ENCODE results near the gene EHMT1.

Gene EHMT1

DNA sequence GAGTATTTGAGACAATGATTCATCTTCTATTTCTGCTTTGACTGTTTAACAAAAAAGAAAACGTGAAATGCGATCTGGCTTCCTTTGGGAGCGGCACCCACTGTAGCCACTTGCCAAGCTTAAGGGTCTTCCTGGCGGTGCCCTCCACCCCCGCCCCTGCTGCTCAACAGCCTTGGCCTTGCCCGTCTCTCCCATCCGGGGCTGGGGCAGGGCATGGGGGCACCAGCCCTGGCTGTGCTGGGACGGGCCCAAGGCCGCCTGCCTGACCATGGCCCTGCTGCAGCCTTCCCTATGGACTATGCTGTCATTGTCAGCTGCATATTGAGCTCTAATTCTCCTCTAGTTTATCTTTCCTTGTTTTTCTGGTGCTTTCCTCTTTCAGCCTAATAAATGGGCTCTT lies 143.0 kb downstream of the EHMT1 start:
- no peak overlapping the region for H3K9ac ChIP-seq (ENCODE audit: insufficient read length)
- DNase-seq (ENCODE audit: low read depth, low spot score), result no peak
- TF ChIP-seq EZH2 (IDR thresholded peaks at IDR 0.05) (no peak), POLR2AphosphoS5 (IDR thresholded peaks at IDR 0.05; ENCODE audit: borderline replicate concordance, low read depth, low read length) (no peak), FOXP2 (optimal IDR thresholded peaks at IDR 0.05; ENCODE audit: control extremely low read depth, extremely low read length, insufficient read depth) (no peak)
- no peak overlapping the region for H3K4me3 ChIP-seq
- H3K36me3 ChIP-seq (ENCODE audit: insufficient read depth, low read length), result peaks cover 47% of the 10 kb centered on the region
- no peaks in the 10 kb centered on the region for H3K9me3 ChIP-seq (ENCODE audit: low read depth, low read length)
- no peak overlapping the region for H3K27ac ChIP-seq

DNA sequence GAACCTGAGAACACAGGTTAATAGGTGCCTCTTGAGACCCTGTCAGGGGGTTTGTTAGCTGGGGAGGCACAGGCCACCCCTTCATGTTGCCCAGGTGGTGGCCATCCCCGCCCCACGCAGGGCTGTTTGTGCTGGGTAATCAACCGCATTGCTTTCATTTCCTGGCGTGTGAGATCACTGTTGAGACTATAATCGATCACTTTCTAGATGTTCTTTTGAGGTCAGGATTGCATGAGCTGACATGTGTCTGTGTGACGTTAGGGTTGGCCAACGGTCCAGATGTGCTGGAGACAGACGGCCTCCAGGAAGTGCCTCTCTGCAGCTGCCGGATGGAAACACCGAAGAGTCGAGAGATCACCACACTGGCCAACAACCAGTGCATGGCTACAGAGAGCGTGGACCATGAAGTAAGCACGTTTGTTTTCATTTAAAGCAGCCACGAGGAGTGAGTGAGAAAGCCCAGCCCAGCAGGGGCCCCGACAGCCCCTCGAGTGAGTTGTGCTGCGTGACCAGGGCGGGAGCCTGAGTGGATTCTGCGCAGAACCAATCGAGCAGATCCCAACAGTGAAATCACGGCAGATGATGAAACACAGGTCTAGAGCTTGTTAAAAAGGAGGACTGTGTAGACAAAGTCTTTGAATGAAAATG lies 143.7 kb downstream of the EHMT1 start:
- H3K4me3 ChIP-seq, result no peak overlapping the region
- H3K27ac ChIP-seq, result no peak overlapping the region
- no peak for DNase-seq (ENCODE audit: low read depth, low spot score)
- H3K9ac ChIP-seq (ENCODE audit: insufficient read length), result no peak overlapping the region
- TF ChIP-seq POLR2AphosphoS5 (IDR thresholded peaks at IDR 0.05; ENCODE audit: borderline replicate concordance, low read depth, low read length) (no peak), EZH2 (IDR thresholded peaks at IDR 0.05) (no peak), FOXP2 (optimal IDR thresholded peaks at IDR 0.05; ENCODE audit: control extremely low read depth, extremely low read length, insufficient read depth) (no peak)
- no peaks in the 10 kb centered on the region for H3K9me3 ChIP-seq (ENCODE audit: low read depth, low read length)
- peaks cover 50% of the 10 kb centered on the region for H3K36me3 ChIP-seq (ENCODE audit: insufficient read depth, low read length)

DNA sequence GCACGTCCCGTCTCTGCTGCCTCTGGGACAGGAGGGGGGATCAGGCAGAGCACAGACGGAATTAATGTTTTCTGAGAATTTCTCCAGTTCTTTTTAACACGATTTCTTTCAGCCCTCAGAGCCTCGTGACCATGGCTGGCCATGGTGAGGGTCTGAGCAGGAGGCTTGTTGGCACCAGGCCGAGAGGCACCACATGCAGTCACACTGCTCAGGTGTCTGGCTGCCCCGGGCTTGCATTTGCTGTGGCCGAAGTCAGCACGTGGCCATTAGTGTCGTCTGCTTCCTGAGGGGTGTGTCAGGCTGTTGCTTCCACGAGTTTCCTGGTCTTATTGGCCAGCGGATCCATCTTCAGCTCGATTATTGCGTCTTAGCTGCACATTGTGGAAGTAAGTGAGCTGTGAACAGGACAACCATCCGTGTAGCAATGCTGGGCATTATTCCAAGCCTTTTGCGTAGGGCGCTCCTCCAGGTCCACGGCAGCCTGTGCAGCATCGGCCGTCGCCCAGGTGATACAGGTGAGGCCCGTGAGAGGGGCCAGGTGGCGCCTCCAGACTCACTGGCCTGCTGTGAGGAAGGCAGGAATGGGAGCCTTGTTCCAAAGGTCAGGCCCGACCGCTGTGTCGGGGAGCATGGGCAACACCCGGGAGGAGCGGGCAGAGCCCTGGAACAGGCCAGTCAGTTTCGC lies 144.6 kb downstream of the EHMT1 start:
- no peak overlapping the region for H3K4me3 ChIP-seq
- no peak for TF ChIP-seq FOXP2 (optimal IDR thresholded peaks at IDR 0.05; ENCODE audit: control extremely low read depth, extremely low read length, insufficient read depth)
- TF ChIP-seq EZH2 (IDR thresholded peaks at IDR 0.05), result no peak
- no peak for TF ChIP-seq POLR2AphosphoS5 (IDR thresholded peaks at IDR 0.05; ENCODE audit: borderline replicate concordance, low read depth, low read length)

DNA sequence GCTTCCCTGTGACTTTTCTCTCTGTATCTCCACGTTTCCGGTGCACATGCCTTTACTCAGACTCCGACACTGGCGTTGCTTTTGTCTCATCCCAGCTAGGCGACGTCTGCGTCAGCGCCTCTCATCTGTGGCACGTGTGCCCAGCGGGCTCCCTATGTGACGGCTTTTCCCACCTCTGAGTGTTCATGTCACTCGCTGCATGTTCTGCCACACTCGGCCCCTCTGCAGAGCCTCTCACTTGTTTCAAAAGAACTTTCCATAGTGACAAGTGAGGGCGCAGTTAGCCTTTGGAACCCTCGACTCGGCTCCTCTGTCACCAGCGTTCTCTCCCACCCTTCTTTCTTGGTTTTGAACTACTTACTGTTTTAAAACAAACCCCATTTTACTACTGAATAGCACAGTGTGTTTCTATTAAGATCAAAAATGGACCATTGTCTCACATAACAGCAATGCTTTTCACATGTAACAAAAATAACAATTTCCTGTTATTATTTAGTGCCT lies 145.4 kb downstream of the EHMT1 start:
- H3K27ac ChIP-seq, result peak overlapping the region; percentile 2; the same call in 1 of the 2 replicates
- H3K9ac ChIP-seq (ENCODE audit: insufficient read length), result no peak overlapping the region
- H3K9me3 ChIP-seq (ENCODE audit: low read depth, low read length), result no peaks in the 10 kb centered on the region
- DNase-seq (ENCODE audit: low read depth, low spot score), result no peak
- TF ChIP-seq POLR2AphosphoS5 (IDR thresholded peaks at IDR 0.05; ENCODE audit: borderline replicate concordance, low read depth, low read length) (no peak), EZH2 (IDR thresholded peaks at IDR 0.05) (no peak), FOXP2 (optimal IDR thresholded peaks at IDR 0.05; ENCODE audit: control extremely low read depth, extremely low read length, insufficient read depth) (no peak)
- H3K4me3 ChIP-seq, result no peak overlapping the region
- H3K36me3 ChIP-seq (ENCODE audit: insufficient read depth, low read length), result peaks cover 43% of the 10 kb centered on the region

More for the DNA sequence above, 144.6 kb downstream of the EHMT1 start:
- Histone ChIP-seq H3K9ac (ENCODE audit: insufficient read length) (no peak overlapping the region), H3K9me3 (ENCODE audit: low read depth, low read length) (no peaks in the 10 kb centered on the region), H3K27ac (no peak overlapping the region), H3K36me3 (ENCODE audit: insufficient read depth, low read length) (peaks cover 47% of the 10 kb centered on the region)
- no peak for DNase-seq (ENCODE audit: low read depth, low spot score)

DNA sequence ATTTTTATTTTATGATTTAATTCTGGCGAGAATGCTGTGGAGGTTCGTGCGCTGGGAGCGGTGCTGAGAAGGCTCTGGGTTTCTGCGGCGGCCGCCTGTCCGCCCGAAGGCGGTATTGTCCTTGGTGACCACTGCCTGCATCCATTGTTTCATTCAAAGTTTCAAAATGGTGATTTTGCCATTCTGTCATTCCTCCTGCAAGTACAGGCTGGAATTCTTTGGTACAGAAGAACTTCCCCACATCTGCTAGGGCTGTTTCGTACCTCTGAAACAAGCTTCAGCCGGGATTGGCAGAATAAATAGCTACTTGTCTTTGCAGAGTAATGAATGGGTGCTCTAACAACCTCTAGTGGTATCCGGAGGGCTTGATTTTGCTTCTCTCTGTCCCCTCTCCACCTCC lies 146.2 kb downstream of the EHMT1 start:
- TF ChIP-seq EZH2 (IDR thresholded peaks at IDR 0.05) (no peak), POLR2AphosphoS5 (IDR thresholded peaks at IDR 0.05; ENCODE audit: borderline replicate concordance, low read depth, low read length) (no peak), FOXP2 (optimal IDR thresholded peaks at IDR 0.05; ENCODE audit: control extremely low read depth, extremely low read length, insufficient read depth) (no peak)
- Histone ChIP-seq H3K9me3 (ENCODE audit: low read depth, low read length) (no peaks in the 10 kb centered on the region), H3K36me3 (ENCODE audit: insufficient read depth, low read length) (peaks cover 48% of the 10 kb centered on the region; the same call in 1 of the 2 replicates), H3K4me3 (no peak overlapping the region), H3K27ac (peak overlapping the region; percentile 2; the same call in 1 of the 2 replicates), H3K9ac (ENCODE audit: insufficient read length) (no peak overlapping the region)
- no peak for DNase-seq (ENCODE audit: low read depth, low spot score)

DNA sequence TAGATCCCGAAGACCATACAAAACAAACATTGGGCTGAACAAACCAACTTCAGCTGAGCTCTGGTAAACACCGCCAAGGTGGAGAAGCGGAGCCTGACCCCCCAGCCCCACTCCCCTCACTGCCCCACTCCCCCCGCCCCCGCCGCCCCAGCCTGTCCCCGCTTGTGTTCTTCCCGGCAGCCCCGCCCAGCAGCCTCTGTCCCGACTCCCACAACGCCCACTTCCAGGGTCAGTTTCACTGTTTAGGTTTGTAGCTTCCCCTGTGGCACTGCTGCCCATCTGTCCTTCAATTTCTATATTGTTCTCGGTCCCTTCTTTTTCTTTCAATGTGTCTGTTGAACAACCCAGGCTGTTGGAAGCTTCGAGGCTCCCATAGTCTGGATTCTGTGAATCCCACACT lies 146.7 kb downstream of the EHMT1 start:
- no peak overlapping the region for H3K4me3 ChIP-seq
- TF ChIP-seq EZH2 (IDR thresholded peaks at IDR 0.05) (no peak), FOXP2 (optimal IDR thresholded peaks at IDR 0.05; ENCODE audit: control extremely low read depth, extremely low read length, insufficient read depth) (no peak), POLR2AphosphoS5 (IDR thresholded peaks at IDR 0.05; ENCODE audit: borderline replicate concordance, low read depth, low read length) (no peak)
- H3K36me3 ChIP-seq (ENCODE audit: insufficient read depth, low read length), result peaks cover 50% of the 10 kb centered on the region; the same call in 1 of the 2 replicates
- no peak overlapping the region for H3K27ac ChIP-seq
- no peak for DNase-seq (ENCODE audit: low read depth, low spot score)
- no peaks in the 10 kb centered on the region for H3K9me3 ChIP-seq (ENCODE audit: low read depth, low read length)
- no peak overlapping the region for H3K9ac ChIP-seq (ENCODE audit: insufficient read length)

DNA sequence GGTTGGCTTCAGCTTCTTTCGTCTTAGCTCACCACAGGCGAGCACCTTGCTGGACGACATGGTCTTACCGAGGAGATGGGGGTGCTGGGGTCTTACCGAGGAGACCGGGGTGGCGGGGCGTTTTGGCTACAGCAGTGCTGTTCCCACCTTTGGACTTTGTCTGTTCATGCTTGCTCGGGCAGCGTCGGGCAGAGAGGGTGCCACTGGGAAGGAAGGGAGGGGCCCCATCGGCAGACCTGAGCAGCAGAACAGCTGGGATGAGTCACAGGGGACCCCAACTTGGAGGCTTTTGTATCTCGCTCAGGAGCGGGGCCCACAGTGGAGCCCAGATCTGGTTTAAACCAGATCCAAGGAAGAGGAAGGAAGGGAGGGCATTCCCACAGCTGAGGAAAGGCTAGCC lies 152.8 kb downstream of the EHMT1 start:
- peaks cover 48% of the 10 kb centered on the region; the same call in 1 of the 2 replicates for H3K36me3 ChIP-seq (ENCODE audit: insufficient read depth, low read length)
- TF ChIP-seq POLR2AphosphoS5 (IDR thresholded peaks at IDR 0.05; ENCODE audit: borderline replicate concordance, low read depth, low read length) (no peak), EZH2 (IDR thresholded peaks at IDR 0.05) (no peak)
- H3K27ac ChIP-seq, result no peak overlapping the region
- no peaks in the 10 kb centered on the region for H3K9me3 ChIP-seq (ENCODE audit: low read depth, low read length)
- DNase-seq (ENCODE audit: low read depth, low spot score), result no peak
- H3K9ac ChIP-seq (ENCODE audit: insufficient read length), result no peak overlapping the region
- no peak overlapping the region for H3K4me3 ChIP-seq

DNA sequence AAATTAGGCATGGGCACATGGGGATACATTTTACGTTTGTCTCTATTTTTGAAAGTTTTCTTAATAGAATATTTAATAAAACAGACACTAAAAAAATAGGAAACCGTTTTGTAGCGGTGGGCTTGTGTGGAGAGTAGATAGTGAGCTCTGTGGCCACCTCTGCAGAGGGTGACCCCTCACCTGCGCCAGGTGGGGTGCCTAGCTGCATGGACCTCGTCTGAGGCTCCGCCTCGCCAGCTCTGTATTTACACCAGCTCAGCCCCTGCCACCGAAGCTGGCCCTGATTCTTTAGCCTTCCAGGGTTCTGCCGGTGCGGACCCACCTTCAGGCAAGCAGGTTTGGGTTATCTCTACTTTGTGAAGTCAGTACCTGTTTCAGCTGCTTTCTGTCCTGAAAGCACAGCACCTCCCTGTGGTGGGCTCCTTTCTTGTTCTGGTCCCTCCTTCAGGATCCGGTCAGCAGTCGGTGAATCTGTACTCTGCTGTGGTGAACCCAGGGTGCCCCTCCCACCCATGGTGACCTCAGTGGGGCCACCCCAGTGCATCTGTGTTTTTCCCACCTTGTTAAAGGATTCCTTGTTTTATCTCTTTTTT lies 153.6 kb downstream of the EHMT1 start:
- no peak for TF ChIP-seq POLR2AphosphoS5 (IDR thresholded peaks at IDR 0.05; ENCODE audit: borderline replicate concordance, low read depth, low read length)
- no peak overlapping the region for H3K9ac ChIP-seq (ENCODE audit: insufficient read length)
- no peak overlapping the region for H3K4me3 ChIP-seq
- no peak overlapping the region for H3K27ac ChIP-seq
- H3K9me3 ChIP-seq (ENCODE audit: low read depth, low read length), result no peaks in the 10 kb centered on the region
- DNase-seq (ENCODE audit: low read depth, low spot score), result no peak
- peaks cover 48% of the 10 kb centered on the region; the same call in 1 of the 2 replicates for H3K36me3 ChIP-seq (ENCODE audit: insufficient read depth, low read length)
